Endodermal cell (in vitro differentiated cells): ENCODE results near the gene ADIPOR2. TPM values are rescaled to one million over a fixed set of nuclear protein-coding genes. Genes with fewer than 3 reads are reported as not detected.

Experiments used
- DNase-seq: peaks from one replicate; pipeline ENCODE4 v3.0.0-alpha.2; 2017
- H3K27ac ChIP-seq: 2 replicates; pipeline ENCODE4 v1.5.1; 2013; ENCODE audit warnings: mild to moderate bottlenecking, low read depth, low read length, moderate library complexity
- H3K27me3 ChIP-seq: 2 replicates; pipeline ENCODE4 v1.6.1; 2013; ENCODE audit warnings: mild to moderate bottlenecking, low read length, moderate library complexity; ENCODE audit not compliant: insufficient read depth, control insufficient read depth, poor library complexity, severe bottlenecking
- H3K36me3 ChIP-seq: 2 replicates; pipeline ENCODE4 v1.7.0; 2013; ENCODE audit warnings: mild to moderate bottlenecking, low read length, moderate library complexity; ENCODE audit not compliant: control insufficient read depth, insufficient read depth
- H3K4me1 ChIP-seq: one replicate; pipeline ENCODE4 v1.7.0; 2013; ENCODE audit warnings: low read length; ENCODE audit not compliant: control insufficient read depth, insufficient read depth
- H3K4me3 ChIP-seq: 2 replicates; pipeline ENCODE4 v1.5.1; 2013; ENCODE audit warnings: mild to moderate bottlenecking, low read length, moderate library complexity
- H3K9ac ChIP-seq: 2 replicates; pipeline ENCODE4 v1.6.1; 2013; ENCODE audit warnings: mild to moderate bottlenecking, low read length, moderate library complexity; ENCODE audit not compliant: poor library complexity, severe bottlenecking; ENCODE audit errors: extremely low read depth
- H3K9me3 ChIP-seq: 2 replicates; pipeline ENCODE4 v1.6.1; 2013; ENCODE audit warnings: mild to moderate bottlenecking, low read length, moderate library complexity; ENCODE audit not compliant: control insufficient read depth
- H3K27ac Mint-ChIP-seq: 2 replicates; pipeline ENCODE4 v1.8.0; 2020; ENCODE audit warnings: mixed read lengths
- H3K27me3 Mint-ChIP-seq: 2 replicates; pipeline ENCODE4 v1.8.0; 2021; ENCODE audit warnings: mild to moderate bottlenecking, mixed read lengths; ENCODE audit not compliant: insufficient read depth
- H3K36me3 Mint-ChIP-seq: 2 replicates; pipeline ENCODE4 v1.8.0; 2020; ENCODE audit warnings: low read depth, mixed read lengths
- H3K4me1 Mint-ChIP-seq: 2 replicates; pipeline ENCODE4 v1.8.0; 2020; ENCODE audit warnings: mixed read lengths
- H3K4me3 Mint-ChIP-seq: 2 replicates; pipeline ENCODE4 v1.8.0; 2020; ENCODE audit warnings: mild to moderate bottlenecking, moderate library complexity, mixed read lengths
- H3K9me3 Mint-ChIP-seq: 2 replicates; pipeline ENCODE4 v1.8.0; 2020; ENCODE audit warnings: mild to moderate bottlenecking, mixed read lengths
- CTCF ChIP-seq: fragments of 200-600 bp; sonication (generic); conservative IDR thresholded peaks from 2 replicates; pipeline ENCODE4 v1.5.0; 2021; ENCODE audit warnings: antibody characterized with exemption, mild to moderate bottlenecking
- WGBS, 2 experiments: methylation state at CpG; one replicate each; pipeline versions ENCODE4 v1.1.5 to v1.1.7; 2013; ENCODE audit warnings: missing lambda C conversion rate in 2 of 2, mixed read lengths in 1 of 2; ENCODE audit not compliant: insufficient coverage in 1 of 2, insufficient read length in 1 of 2; 5-methylcytosine and 5-hydroxymethylcytosine counted together
- total RNA-seq, 2 donors: library from RNA; stranded (reverse); fragmentation: NEBNext Ultra II Directional in 1 of 2; extraction: Animal tissue kit (Norgen Biotek cat#: 25700) in 1 of 2; gene quantifications; 2 replicates in 1 of 2; 3 replicates in 1 of 2; pipeline ENCODE4 v1.2.1, GENCODE V29; 2021

Gene ADIPOR2
- total RNA-seq, 2 donors from 2014 or later = 53.7 to 124 TPM

GRCh38 chr12:1826867-1827705 lies 136.2 kb downstream of the ADIPOR2 start:
- Histone ChIP-seq H3K27ac (no peak overlapping the region), H3K36me3 (no peaks in the 10 kb centered on the region), H3K9me3 (no peaks in the 10 kb centered on the region), H3K4me1 (no peaks in the 10 kb centered on the region), H3K27me3 (peaks cover 15% of the 10 kb centered on the region), H3K9ac (no peak overlapping the region), H3K4me3 (no peak overlapping the region)
- Mint-ChIP-seq H3K27me3 (peaks cover 29% of the 10 kb centered on the region), H3K9me3 (no peaks in the 10 kb centered on the region), H3K27ac (no peak overlapping the region), H3K4me3 (no peak overlapping the region), H3K36me3 (no peaks in the 10 kb centered on the region), H3K4me1 (peaks cover 13% of the 10 kb centered on the region)
- 88 to 92% methylated on average over 14 to 25 of the region's 25 CpGs for WGBS, 2 experiments
- no peak for TF ChIP-seq CTCF
- DNase-seq = no peak

- H3K4me1 ChIP-seq = no peaks in the 10 kb centered on the region
- H3K9me3 Mint-ChIP-seq = no peaks in the 10 kb centered on the region
- no peak overlapping the region for H3K27ac Mint-ChIP-seq
- no peak overlapping the region for H3K4me3 ChIP-seq
- no peak for DNase-seq
- H3K27me3 Mint-ChIP-seq = peaks cover 27% of the 10 kb centered on the region
- peaks cover 13% of the 10 kb centered on the region for H3K27me3 ChIP-seq
- no peaks in the 10 kb centered on the region for H3K36me3 Mint-ChIP-seq
- no peak overlapping the region for H3K4me3 Mint-ChIP-seq
- no peak overlapping the region for H3K9ac ChIP-seq
- H3K9me3 ChIP-seq = no peaks in the 10 kb centered on the region
- WGBS, 2 experiments = 90 to 94% methylated on average over 22 to 38 of the region's 38 CpGs
- no peak for TF ChIP-seq CTCF
- no peaks in the 10 kb centered on the region for H3K36me3 ChIP-seq
- H3K4me1 Mint-ChIP-seq = peaks cover 12% of the 10 kb centered on the region
- no peak overlapping the region for H3K27ac ChIP-seq
Observed at GRCh38 chr12:1827826-1828805, 137.2 kb downstream of the ADIPOR2 start.

GRCh38 chr12:1828856-1829255 lies 138.0 kb downstream of the ADIPOR2 start:
- H3K27me3 ChIP-seq = peaks cover 18% of the 10 kb centered on the region
- H3K4me3 ChIP-seq = no peak overlapping the region
- Mint-ChIP-seq H3K4me1 (peaks cover 12% of the 10 kb centered on the region), H3K9me3 (no peaks in the 10 kb centered on the region), H3K27ac (no peak overlapping the region), H3K36me3 (no peaks in the 10 kb centered on the region), H3K27me3 (peaks cover 32% of the 10 kb centered on the region), H3K4me3 (no peak overlapping the region)
- no peaks in the 10 kb centered on the region for H3K9me3 ChIP-seq
- H3K36me3 ChIP-seq = no peaks in the 10 kb centered on the region
- WGBS, 2 experiments = 88 to 90% methylated on average over 13 to 16 of the region's 16 CpGs
- DNase-seq = no peak
- no peak overlapping the region for H3K9ac ChIP-seq
- no peak overlapping the region for H3K27ac ChIP-seq
- H3K4me1 ChIP-seq = no peaks in the 10 kb centered on the region
- TF ChIP-seq CTCF = no peak
